ENCODE data around the gene GPC6.

The GPC6 gene

GRCh38 chr13:93262729-93263345, 36.2 kb downstream of the GPC6 start:
- DNase-seq (ENCODE audit: low read depth), result peak; percentile 58
- no peak overlapping the region for H3K4me3 ChIP-seq (ENCODE audit: control insufficient read depth, low read depth, low read length)
- no peak for TF ChIP-seq CTCF (IDR thresholded peaks at IDR 0.05; ENCODE audit: control insufficient read depth, insufficient read depth, low read depth, low read length, missing control alignments)

- DNase-seq (ENCODE audit: low read depth), result no peak
- no peak for TF ChIP-seq CTCF (IDR thresholded peaks at IDR 0.05; ENCODE audit: control insufficient read depth, insufficient read depth, low read depth, low read length, missing control alignments)
- no peak overlapping the region for H3K4me3 ChIP-seq (ENCODE audit: control insufficient read depth, low read depth, low read length)
Measured at GRCh38 chr13:93264876-93265275, 38.3 kb downstream of the GPC6 start.

- no peak overlapping the region for H3K4me3 ChIP-seq (ENCODE audit: control insufficient read depth, low read depth, low read length)
- no peak for DNase-seq (ENCODE audit: low read depth)
- TF ChIP-seq CTCF (IDR thresholded peaks at IDR 0.05; ENCODE audit: control insufficient read depth, insufficient read depth, low read depth, low read length, missing control alignments), result no peak
Measured at GRCh38 chr13:93265800-93266199, 39.2 kb downstream of the GPC6 start.

- H3K4me3 ChIP-seq (ENCODE audit: control insufficient read depth, low read depth, low read length), result no peak overlapping the region
- no peak for DNase-seq (ENCODE audit: low read depth)
Measured at GRCh38 chr13:93266681-93267080, 40.1 kb downstream of the GPC6 start.

GRCh38 chr13:93268327-93269028, 41.9 kb downstream of the GPC6 start:
- no peak for TF ChIP-seq CTCF (IDR thresholded peaks at IDR 0.05; ENCODE audit: control insufficient read depth, insufficient read depth, low read depth, low read length, missing control alignments)
- H3K4me3 ChIP-seq (ENCODE audit: control insufficient read depth, low read depth, low read length), result no peak overlapping the region
- no peak for DNase-seq (ENCODE audit: low read depth)

More at GRCh38 chr13:93266681-93267080, 40.1 kb downstream of the GPC6 start:
- no peak for TF ChIP-seq CTCF (IDR thresholded peaks at IDR 0.05; ENCODE audit: control insufficient read depth, insufficient read depth, low read depth, low read length, missing control alignments)

- no peak overlapping the region for H3K4me3 ChIP-seq (ENCODE audit: control insufficient read depth, low read depth, low read length)
Measured at GRCh38 chr13:93270769-93271742, 44.4 kb downstream of the GPC6 start.

More at GRCh38 chr13:93270769-93271742, 44.4 kb downstream of the GPC6 start:
- TF ChIP-seq CTCF (IDR thresholded peaks at IDR 0.05; ENCODE audit: control insufficient read depth, insufficient read depth, low read depth, low read length, missing control alignments), result no peak
- DNase-seq (ENCODE audit: low read depth), result no peak
